GM21717 (cell line): ENCODE measurements around the gene SFXN3.

Source experiments
- ATAC-seq: cut with Tn5 transposase; IDR thresholded peaks from one replicate; pipeline ENCODE4 v1.9.1; 2021; ENCODE audit warnings: mild to moderate bottlenecking, moderate library complexity; ENCODE audit not compliant: unreplicated experiment

Gene SFXN3, protein sequence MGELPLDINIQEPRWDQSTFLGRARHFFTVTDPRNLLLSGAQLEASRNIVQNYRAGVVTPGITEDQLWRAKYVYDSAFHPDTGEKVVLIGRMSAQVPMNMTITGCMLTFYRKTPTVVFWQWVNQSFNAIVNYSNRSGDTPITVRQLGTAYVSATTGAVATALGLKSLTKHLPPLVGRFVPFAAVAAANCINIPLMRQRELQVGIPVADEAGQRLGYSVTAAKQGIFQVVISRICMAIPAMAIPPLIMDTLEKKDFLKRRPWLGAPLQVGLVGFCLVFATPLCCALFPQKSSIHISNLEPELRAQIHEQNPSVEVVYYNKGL

DNA sequence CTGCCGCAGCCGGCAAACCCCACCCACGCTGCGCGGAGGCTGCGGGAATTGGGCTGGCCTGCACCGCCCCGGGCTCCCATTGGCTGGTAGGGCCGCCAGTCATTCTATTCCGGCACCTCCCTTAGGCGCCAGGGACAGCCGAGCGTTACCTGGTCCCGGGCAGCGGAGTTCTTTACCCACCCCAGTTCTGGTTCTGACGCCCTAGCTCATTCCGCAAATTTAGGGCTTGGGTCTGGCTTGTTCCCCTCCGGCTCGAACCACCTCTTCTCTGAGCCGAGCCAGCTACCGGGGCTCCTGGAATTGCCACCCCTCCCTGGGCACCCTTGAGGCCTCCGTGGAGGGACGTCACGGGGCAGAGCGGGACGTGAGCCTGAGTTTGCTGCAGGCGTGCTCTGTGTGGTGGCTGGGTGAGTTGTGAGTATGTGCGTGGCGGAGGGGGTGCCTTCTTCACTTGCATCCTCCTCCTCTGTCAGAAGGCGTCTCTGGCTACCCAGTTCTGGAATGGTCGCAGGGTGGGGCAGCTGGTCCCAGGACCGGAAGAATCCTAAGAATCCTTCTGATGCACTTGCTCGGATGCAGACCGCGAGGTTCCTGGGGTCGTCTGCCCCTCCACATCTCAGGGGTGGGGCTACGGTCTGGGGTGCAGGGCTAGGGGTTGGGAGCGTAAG lies at the start of gene SFXN3, which contains the start of gene PDZD7:
Gene SFXN3, plus strand, starts transcription at position 107 of the 668 bp plus-strand sequence. CDS start 3,461 bp downstream, outside the sequence.
Gene PDZD7, minus strand, starts transcription at position 2 of the 668 bp plus-strand sequence. CDS start 910 bp downstream, outside the sequence.
- peak; percentile 88 for ATAC-seq

GRCh38 chr10:100982916-100983830 lies 47.9 kb upstream of the SFXN3 start:
- ATAC-seq: no peak

GRCh38 chr10:100983868-100984671 lies 47.0 kb upstream of the SFXN3 start:
- no peak for ATAC-seq

- no peak for ATAC-seq
These were observed 46.3 kb upstream of the SFXN3 start for GRCh38 chr10:100984672-100985177.

- ATAC-seq: no peak
These were observed 45.7 kb upstream of the SFXN3 start for GRCh38 chr10:100985336-100985735.

- ATAC-seq: no peak
These were observed 44.4 kb upstream of the SFXN3 start for GRCh38 chr10:100986623-100986951.

DNA sequence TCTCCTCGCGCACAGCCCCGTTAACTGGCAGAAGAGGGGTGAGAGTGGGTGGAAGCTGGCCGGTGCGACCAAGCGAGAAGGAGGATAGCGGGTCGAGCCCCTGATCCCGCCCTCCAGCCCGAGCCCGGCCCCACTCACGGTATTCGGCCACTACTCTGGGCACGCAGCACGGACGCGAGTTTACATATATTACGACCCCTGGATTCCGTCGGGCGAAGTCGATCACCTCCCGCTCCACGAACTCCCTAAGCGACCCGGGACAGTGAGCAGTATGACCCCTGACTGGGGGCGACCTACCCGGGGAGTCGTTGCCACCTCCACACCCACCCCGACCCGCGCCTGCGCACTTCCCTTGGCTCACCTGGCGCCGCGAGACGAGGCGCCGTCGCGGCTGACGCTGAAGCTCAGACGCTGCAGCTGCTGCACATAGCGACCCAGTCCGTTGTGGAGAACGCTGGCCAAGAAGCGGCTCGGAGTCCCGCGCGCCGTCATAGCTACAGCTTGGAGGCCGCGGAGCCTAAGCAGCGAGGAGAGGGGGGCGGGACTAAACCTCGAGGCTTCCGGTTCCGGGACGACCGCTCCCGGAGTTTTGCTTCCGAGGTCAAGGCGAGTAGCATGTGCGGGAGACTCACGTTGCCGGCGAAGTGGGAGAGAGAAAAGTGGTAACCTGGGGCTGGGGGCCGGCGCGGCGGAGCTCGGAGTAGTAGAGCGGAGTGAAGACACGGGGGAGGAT lies 43.9 kb upstream of the SFXN3 start, which contains the start of the genes MRPL43 and TWNK:
Gene MRPL43, minus strand, starts transcription at position 546 of the 733 bp plus-strand sequence. Its CDS starts 54 bp downstream, at position 492.
Gene TWNK, plus strand, starts transcription at position 592 of the 733 bp plus-strand sequence. CDS start 668 bp downstream, outside the sequence.
- peak; percentile 75 for ATAC-seq

GRCh38 chr10:100987685-100988049 lies 43.4 kb upstream of the SFXN3 start:
- ATAC-seq: no peak

GRCh38 chr10:100988166-100988565 lies 42.9 kb upstream of the SFXN3 start:
- ATAC-seq: no peak

DNA sequence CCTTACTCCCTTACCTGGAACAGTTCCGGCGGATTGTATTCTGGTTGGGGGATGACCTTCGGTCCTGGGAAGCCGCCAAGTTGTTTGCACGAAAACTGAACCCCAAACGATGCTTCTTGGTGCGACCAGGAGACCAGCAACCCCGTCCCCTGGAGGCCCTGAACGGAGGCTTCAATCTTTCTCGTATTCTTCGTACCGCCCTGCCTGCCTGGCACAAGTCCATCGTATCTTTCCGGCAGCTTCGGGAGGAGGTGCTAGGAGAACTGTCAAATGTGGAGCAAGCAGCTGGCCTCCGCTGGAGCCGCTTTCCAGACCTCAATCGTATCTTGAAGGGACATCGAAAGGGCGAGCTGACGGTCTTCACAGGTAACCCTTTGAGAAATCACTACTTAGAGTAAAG lies 41.9 kb upstream of the SFXN3 start:
- no peak for ATAC-seq

DNA sequence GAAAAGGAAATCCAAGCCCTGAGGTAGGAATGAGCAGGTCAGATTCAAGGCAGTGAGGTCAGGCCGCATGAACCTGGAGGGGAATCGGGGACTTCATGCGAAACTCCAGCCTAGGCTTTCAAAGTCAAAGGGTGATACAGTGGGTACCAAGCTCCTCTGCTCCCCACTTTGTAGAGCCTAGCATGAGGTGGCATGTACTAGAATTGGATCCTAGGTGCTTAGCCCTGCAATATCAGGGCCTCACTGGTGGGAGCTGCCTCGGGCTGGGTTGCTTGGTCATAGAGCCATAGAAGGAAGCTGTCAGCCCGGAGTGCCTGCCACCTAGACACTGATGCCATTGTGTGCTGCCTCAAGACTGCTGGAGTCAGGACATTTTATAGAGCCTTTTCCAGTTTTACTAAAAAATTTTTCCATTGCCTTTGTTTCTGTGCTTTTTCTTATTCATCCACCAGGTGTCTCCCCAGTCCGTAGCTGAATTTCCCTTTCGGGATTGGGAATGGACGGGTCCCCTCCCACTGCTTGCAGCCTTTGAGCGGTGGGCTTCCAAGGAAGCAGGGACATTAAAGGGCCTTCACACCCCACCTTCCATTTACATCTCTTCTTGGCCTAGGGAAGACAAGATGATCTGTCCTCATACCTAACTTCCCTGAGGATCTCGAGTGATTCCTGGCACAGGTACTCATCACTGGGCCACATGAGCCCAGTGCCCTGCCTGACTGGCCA lies 36.9 kb upstream of the SFXN3 start:
- no peak for ATAC-seq

DNA sequence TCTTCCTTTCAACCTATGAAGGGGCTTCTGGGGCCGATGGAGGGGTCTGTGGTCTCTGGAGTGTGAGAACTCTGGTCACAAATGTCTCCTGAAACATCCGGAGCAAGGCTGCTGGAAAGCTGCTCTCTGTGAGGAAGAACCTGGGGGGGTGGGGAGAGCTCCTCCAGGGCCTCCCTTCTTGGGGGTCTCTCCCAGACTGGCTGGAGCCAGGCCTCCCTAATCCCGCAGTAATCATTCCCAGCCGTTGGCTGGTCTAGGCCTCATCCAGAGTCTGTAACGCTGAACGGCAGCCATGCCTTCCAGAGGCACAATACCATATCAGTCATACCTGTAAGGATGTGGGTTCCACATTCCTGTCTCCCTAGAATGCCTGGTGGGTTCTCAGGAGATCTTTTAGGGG lies 35.9 kb upstream of the SFXN3 start:
- ATAC-seq: no peak

- ATAC-seq: no peak
These were observed 34.2 kb upstream of the SFXN3 start for GRCh38 chr10:100996678-100997359.

DNA sequence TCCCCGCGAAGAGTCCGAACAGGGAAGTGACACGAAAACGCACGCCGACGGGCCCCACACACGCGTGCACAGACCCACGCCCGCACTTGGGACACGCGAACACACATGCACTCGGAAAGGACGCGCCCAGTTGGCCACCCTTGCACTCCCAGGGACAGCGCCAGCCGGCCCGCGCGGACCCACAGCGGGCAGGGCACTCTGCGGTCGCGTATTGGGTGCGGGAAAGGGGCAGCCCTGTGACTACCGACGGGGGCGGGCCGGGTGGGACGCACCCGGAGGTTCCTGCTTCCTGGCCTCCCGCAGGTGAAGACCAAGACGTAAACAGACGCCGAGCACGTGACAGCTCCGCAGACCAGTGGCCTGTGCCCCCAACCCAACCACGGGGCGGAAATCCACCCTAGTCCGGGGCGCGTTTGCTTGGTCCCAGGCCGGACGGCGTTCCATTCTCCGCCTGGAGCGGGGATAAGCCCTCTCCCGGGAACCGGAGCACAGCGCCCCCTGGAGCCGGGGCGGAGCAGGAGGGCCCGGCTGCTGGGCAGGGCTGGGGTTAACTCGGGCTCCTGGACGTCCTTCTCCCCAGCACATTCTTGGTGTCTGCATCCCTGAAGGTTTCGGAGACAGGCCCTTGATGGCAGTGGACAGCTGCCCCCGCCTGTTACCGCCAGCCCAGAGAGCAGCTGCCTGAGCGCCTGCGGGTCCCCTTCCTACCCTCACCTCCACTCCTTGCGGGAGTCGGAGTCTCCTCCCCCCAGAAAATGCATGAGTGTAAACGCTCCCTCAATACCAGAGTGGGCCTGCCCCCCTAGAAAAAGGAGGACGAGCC lies 33.5 kb upstream of the SFXN3 start:
- no peak for ATAC-seq

GRCh38 chr10:100998183-100998990 lies 32.6 kb upstream of the SFXN3 start:
- no peak for ATAC-seq

- peak; percentile 49 for ATAC-seq
These were observed 31.9 kb upstream of the SFXN3 start for GRCh38 chr10:100998991-100999741.
